ENCODE measurements around the gene NR2C2AP. TPM values are rescaled to one million over a fixed set of nuclear protein-coding genes. Genes with fewer than 3 reads are reported as not detected.

NR2C2AP gene
- total RNA-seq, 1 experiment from 2014 or later, result 31.7 TPM

GRCh38 chr19:19209372-19209771, 6.2 kb upstream of the NR2C2AP start:
- no peaks in the 10 kb centered on the region for H3K79me1 ChIP-seq (ENCODE audit: insufficient read depth, low read depth, low read length, poor library complexity, severe bottlenecking)
- Mint-ChIP-seq H3K4me1 (peaks cover 8 to 35% of the 10 kb centered on the region in 2 experiments), H3K9me3 (peaks cover 0 to 4% of the 10 kb centered on the region in 2 experiments; a peak in 2 of 5 replicates), H3K4me3 (no peak overlapping the region), H3K27ac (no peak overlapping the region), H3K27me3 (ENCODE audit: low read depth) (peaks cover 98% of the 10 kb centered on the region), H3K36me3 (ENCODE audit: insufficient read depth in 1 of 3, low read depth in 3 of 3) (no peaks in the 10 kb centered on the region; a peak in 1 of 7 replicates)
- no peak overlapping the region for H3K4ac ChIP-seq (ENCODE audit: low read depth, low read length)
- H3K14ac ChIP-seq (ENCODE audit: insufficient read depth, low read length), result no peak overlapping the region
- H3K9me3 ChIP-seq (ENCODE audit: control insufficient read depth, low read depth, low read length), result no peaks in the 10 kb centered on the region
- no peak overlapping the region for H3K23ac ChIP-seq (ENCODE audit: insufficient read length, low read depth, low read length)
- H2AFZ ChIP-seq (ENCODE audit: low read length), result no peak overlapping the region
- no peak overlapping the region for H2BK5ac ChIP-seq (ENCODE audit: insufficient read length, low read length)
- no peak overlapping the region for H2BK15ac ChIP-seq (ENCODE audit: low read depth, low read length)
- TF ChIP-seq CTCF (conservative IDR thresholded peaks at IDR 0.05), result no peak
- H3K79me2 ChIP-seq (ENCODE audit: insufficient read depth, low read length), result no peaks in the 10 kb centered on the region
- H4K91ac ChIP-seq (ENCODE audit: insufficient read length, low read depth, low read length), result no peak overlapping the region
- peaks cover 3% of the 10 kb centered on the region; the same call in 1 of the 2 replicates for H3K4me1 ChIP-seq (ENCODE audit: insufficient read depth, low read length)
- H3K18ac ChIP-seq (ENCODE audit: insufficient read length, low read depth, low read length), result no peak overlapping the region
- no peak overlapping the region for H2BK20ac ChIP-seq (ENCODE audit: low read depth, low read length, poor library complexity, severe bottlenecking)
- peaks cover 11% of the 10 kb centered on the region for H3K23me2 ChIP-seq (ENCODE audit: insufficient read length, low read depth, low read length, poor library complexity, severe bottlenecking)
- DNase-seq, result no peak
- H3K56ac ChIP-seq (ENCODE audit: insufficient read length, low read depth, low read length), result no peak overlapping the region
- H2AK5ac ChIP-seq (ENCODE audit: insufficient read length, low read length), result no peak overlapping the region
- H2BK120ac ChIP-seq (ENCODE audit: low read depth, low read length, poor library complexity, severe bottlenecking), result no peak overlapping the region
- H3K4me2 ChIP-seq (ENCODE audit: insufficient read depth, insufficient read length, low read length), result no peak overlapping the region
- H4K5ac ChIP-seq (ENCODE audit: insufficient read length, low read depth, low read length), result no peak overlapping the region
- no peak overlapping the region for H2BK12ac ChIP-seq (ENCODE audit: insufficient read length, low read depth, low read length)
- H4K20me1 ChIP-seq (ENCODE audit: control insufficient read depth, insufficient read depth, insufficient read length), result no peaks in the 10 kb centered on the region
- WGBS (ENCODE audit: extremely low coverage, insufficient read length, low lambda C conversion rate), result no CpG with 5 or more reads among the region's 9 CpGs
- no peak overlapping the region for H4K8ac ChIP-seq (replicated peaks; ENCODE audit: insufficient read length, low read depth, low read length)
- H3T11ph ChIP-seq (ENCODE audit: low read length), result no peak overlapping the region
- H3K27ac ChIP-seq (ENCODE audit: insufficient read length, low read depth, low read length), result no peak overlapping the region
- no peak overlapping the region for H3K9ac ChIP-seq (ENCODE audit: extremely low read depth, insufficient read length, low read length)
- H3K27me3 ChIP-seq (ENCODE audit: insufficient read depth, low read length), result peaks cover 54% of the 10 kb centered on the region
